ENCODE measurements around the gene HCCS.

Gene HCCS

GRCh38 chrX:11148401-11148800 lies 37.3 kb downstream of the HCCS start:
- no peak overlapping the region for H2BK120ac ChIP-seq (ENCODE audit: insufficient read depth, low read length, poor library complexity)
- no peak overlapping the region for H3K4ac ChIP-seq (ENCODE audit: low read depth, low read length)
- H3K4me1 ChIP-seq (ENCODE audit: control insufficient read depth in 1 of 2, insufficient read depth in 2 of 2, low read length in 2 of 2) = no peaks in the 10 kb centered on the region
- no peaks in the 10 kb centered on the region for H3K27me3 ChIP-seq (ENCODE audit: insufficient read depth, low read length)
- H2BK12ac ChIP-seq (ENCODE audit: low read length) = no peak overlapping the region
- H3K4me2 ChIP-seq (ENCODE audit: low read length) = no peak overlapping the region
- H3K36me3 ChIP-seq (ENCODE audit: control insufficient read depth in 1 of 2, insufficient read depth in 2 of 2, low read length in 2 of 2) = no peaks in the 10 kb centered on the region
- no peak overlapping the region for H4K91ac ChIP-seq (ENCODE audit: low read depth, low read length)
- no peak overlapping the region for H4K12ac ChIP-seq (ENCODE audit: low read depth, low read length)
- no peak overlapping the region for H3K18ac ChIP-seq (ENCODE audit: low read length)
- no peak overlapping the region for H3K9ac ChIP-seq (ENCODE audit: low read length)
- no peak for DNase-seq
- H2BK5ac ChIP-seq (ENCODE audit: low read depth, low read length, poor library complexity) = no peak overlapping the region
- no peak overlapping the region for H3K27ac ChIP-seq (ENCODE audit: low read depth, low read length)
- no peak overlapping the region for H2AFZ ChIP-seq (ENCODE audit: insufficient read depth, low read length, poor library complexity)
- H3K23ac ChIP-seq (ENCODE audit: low read length) = no peak overlapping the region
- no peaks in the 10 kb centered on the region for H3K79me1 ChIP-seq (ENCODE audit: low read length)
- H4K8ac ChIP-seq (ENCODE audit: low read depth, low read length) = no peak overlapping the region
- no CpG with 5 or more reads among the region's 7 CpGs for WGBS (ENCODE audit: extremely low coverage, insufficient coverage, insufficient read length)
- no peaks in the 10 kb centered on the region for H3K9me3 ChIP-seq (ENCODE audit: insufficient read depth, low read depth, low read length)
- no peak overlapping the region for H2AK5ac ChIP-seq (ENCODE audit: low read length)
- H3K79me2 ChIP-seq (ENCODE audit: control insufficient read depth, insufficient read depth, low read length, poor library complexity) = no peaks in the 10 kb centered on the region
- H3K4me3 ChIP-seq (ENCODE audit: low read depth, low read length) = no peak overlapping the region
- H3K14ac ChIP-seq (ENCODE audit: low read length) = no peak overlapping the region

GRCh38 chrX:11151799-11152559 lies 40.8 kb downstream of the HCCS start:
- H3K9ac ChIP-seq (ENCODE audit: low read length) = no peak overlapping the region
- no peak for DNase-seq
- H2BK5ac ChIP-seq (ENCODE audit: low read depth, low read length, poor library complexity) = no peak overlapping the region
- H3K79me1 ChIP-seq (ENCODE audit: low read length) = no peaks in the 10 kb centered on the region
- no peak overlapping the region for H2BK120ac ChIP-seq (ENCODE audit: insufficient read depth, low read length, poor library complexity)
- H4K12ac ChIP-seq (ENCODE audit: low read depth, low read length) = no peak overlapping the region
- no peak overlapping the region for H4K91ac ChIP-seq (ENCODE audit: low read depth, low read length)
- no peak overlapping the region for H3K14ac ChIP-seq (ENCODE audit: low read length)
- no peak overlapping the region for H4K8ac ChIP-seq (ENCODE audit: low read depth, low read length)
- no peak overlapping the region for H3K4me2 ChIP-seq (ENCODE audit: low read length)
- H3K4me3 ChIP-seq (ENCODE audit: low read depth, low read length) = no peak overlapping the region
- no peak overlapping the region for H3K27ac ChIP-seq (ENCODE audit: low read depth, low read length)
- no CpG with 5 or more reads among the region's 4 CpGs for WGBS (ENCODE audit: extremely low coverage, insufficient coverage, insufficient read length)
- H3K36me3 ChIP-seq (ENCODE audit: control insufficient read depth in 1 of 2, insufficient read depth in 2 of 2, low read length in 2 of 2) = no peaks in the 10 kb centered on the region
- no peak overlapping the region for H3K18ac ChIP-seq (ENCODE audit: low read length)
- no peaks in the 10 kb centered on the region for H3K27me3 ChIP-seq (ENCODE audit: insufficient read depth, low read length)
- H2AK5ac ChIP-seq (ENCODE audit: low read length) = no peak overlapping the region
- no peaks in the 10 kb centered on the region for H3K9me3 ChIP-seq (ENCODE audit: insufficient read depth, low read depth, low read length)
- no peak overlapping the region for H2BK12ac ChIP-seq (ENCODE audit: low read length)
- H3K4ac ChIP-seq (ENCODE audit: low read depth, low read length) = no peak overlapping the region
- H3K4me1 ChIP-seq (ENCODE audit: control insufficient read depth in 1 of 2, insufficient read depth in 2 of 2, low read length in 2 of 2) = no peaks in the 10 kb centered on the region
- no peak overlapping the region for H2AFZ ChIP-seq (ENCODE audit: insufficient read depth, low read length, poor library complexity)
- H3K23ac ChIP-seq (ENCODE audit: low read length) = no peak overlapping the region
- no peaks in the 10 kb centered on the region for H3K79me2 ChIP-seq (ENCODE audit: control insufficient read depth, insufficient read depth, low read length, poor library complexity)

DNA sequence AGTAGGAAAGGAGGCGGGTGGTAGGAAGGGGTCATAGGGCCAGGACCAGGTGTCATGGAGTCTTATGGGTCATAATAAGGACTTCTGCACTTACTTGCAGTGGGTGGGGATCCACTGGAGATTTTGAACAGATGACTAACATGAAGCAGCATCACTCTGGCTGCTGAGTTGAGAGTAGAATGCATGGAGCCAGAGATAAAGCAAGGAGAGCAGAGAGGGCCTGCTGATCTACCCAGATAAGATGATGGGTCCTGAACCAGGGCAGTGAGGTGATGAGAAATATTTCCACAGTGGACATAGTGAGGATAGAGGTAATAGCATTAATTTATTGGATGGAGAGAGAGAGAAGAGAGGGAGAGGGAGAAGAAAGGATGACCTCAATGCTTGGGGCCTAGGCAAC lies 48.0 kb downstream of the HCCS start:
- Histone ChIP-seq H3K23ac (ENCODE audit: low read length) (no peak overlapping the region), H4K91ac (ENCODE audit: low read depth, low read length) (no peak overlapping the region), H3K9ac (ENCODE audit: low read length) (no peak overlapping the region), H2BK5ac (ENCODE audit: low read depth, low read length, poor library complexity) (no peak overlapping the region), H3K27ac (ENCODE audit: low read depth, low read length) (no peak overlapping the region), H3K9me3 (ENCODE audit: insufficient read depth, low read depth, low read length) (no peaks in the 10 kb centered on the region), H3K4ac (ENCODE audit: low read depth, low read length) (no peak overlapping the region), H3K4me3 (ENCODE audit: low read depth, low read length) (no peak overlapping the region), H3K27me3 (ENCODE audit: insufficient read depth, low read length) (no peaks in the 10 kb centered on the region), H3K18ac (ENCODE audit: low read length) (no peak overlapping the region), H4K8ac (ENCODE audit: low read depth, low read length) (no peak overlapping the region), H2AK5ac (ENCODE audit: low read length) (no peak overlapping the region), H4K12ac (ENCODE audit: low read depth, low read length) (no peak overlapping the region), H3K4me1 (ENCODE audit: control insufficient read depth in 1 of 2, insufficient read depth in 2 of 2, low read length in 2 of 2) (no peaks in the 10 kb centered on the region), H3K36me3 (ENCODE audit: control insufficient read depth in 1 of 2, insufficient read depth in 2 of 2, low read length in 2 of 2) (no peaks in the 10 kb centered on the region), H3K4me2 (ENCODE audit: low read length) (no peak overlapping the region), H3K79me1 (ENCODE audit: low read length) (no peaks in the 10 kb centered on the region), H3K79me2 (ENCODE audit: control insufficient read depth, insufficient read depth, low read length, poor library complexity) (no peaks in the 10 kb centered on the region), H2BK120ac (ENCODE audit: insufficient read depth, low read length, poor library complexity) (no peak overlapping the region), H2BK12ac (ENCODE audit: low read length) (no peak overlapping the region), H3K14ac (ENCODE audit: low read length) (no peak overlapping the region), H2AFZ (ENCODE audit: insufficient read depth, low read length, poor library complexity) (no peak overlapping the region)
- DNase-seq = no peak
- no CpG with 5 or more reads among the region's 1 CpG for WGBS (ENCODE audit: extremely low coverage, insufficient coverage, insufficient read length)

GRCh38 chrX:11164433-11164832 lies 53.3 kb downstream of the HCCS start:
- no peaks in the 10 kb centered on the region for H3K9me3 ChIP-seq (ENCODE audit: insufficient read depth, low read depth, low read length)
- H3K79me2 ChIP-seq (ENCODE audit: control insufficient read depth, insufficient read depth, low read length, poor library complexity) = no peaks in the 10 kb centered on the region
- H2BK12ac ChIP-seq (ENCODE audit: low read length) = no peak overlapping the region
- DNase-seq = no peak
- no peak overlapping the region for H3K4ac ChIP-seq (ENCODE audit: low read depth, low read length)
- no peak overlapping the region for H3K4me3 ChIP-seq (ENCODE audit: low read depth, low read length)
- H2BK120ac ChIP-seq (ENCODE audit: insufficient read depth, low read length, poor library complexity) = no peak overlapping the region
- no peak overlapping the region for H4K8ac ChIP-seq (ENCODE audit: low read depth, low read length)
- no peak overlapping the region for H3K18ac ChIP-seq (ENCODE audit: low read length)
- WGBS (ENCODE audit: extremely low coverage, insufficient coverage, insufficient read length) = no CpG with 5 or more reads among the region's 6 CpGs
- H3K27ac ChIP-seq (ENCODE audit: low read depth, low read length) = no peak overlapping the region
- H3K23ac ChIP-seq (ENCODE audit: low read length) = no peak overlapping the region
- no peaks in the 10 kb centered on the region for H3K36me3 ChIP-seq (ENCODE audit: control insufficient read depth in 1 of 2, insufficient read depth in 2 of 2, low read length in 2 of 2)
- H3K14ac ChIP-seq (ENCODE audit: low read length) = no peak overlapping the region
- H3K4me2 ChIP-seq (ENCODE audit: low read length) = no peak overlapping the region
- H3K79me1 ChIP-seq (ENCODE audit: low read length) = no peaks in the 10 kb centered on the region
- H2BK5ac ChIP-seq (ENCODE audit: low read depth, low read length, poor library complexity) = no peak overlapping the region
- H4K91ac ChIP-seq (ENCODE audit: low read depth, low read length) = no peak overlapping the region
- H3K9ac ChIP-seq (ENCODE audit: low read length) = no peak overlapping the region
- H2AK5ac ChIP-seq (ENCODE audit: low read length) = no peak overlapping the region
- no peaks in the 10 kb centered on the region for H3K4me1 ChIP-seq (ENCODE audit: control insufficient read depth in 1 of 2, insufficient read depth in 2 of 2, low read length in 2 of 2)
- H4K12ac ChIP-seq (ENCODE audit: low read depth, low read length) = no peak overlapping the region
- no peak overlapping the region for H2AFZ ChIP-seq (ENCODE audit: insufficient read depth, low read length, poor library complexity)
- no peaks in the 10 kb centered on the region for H3K27me3 ChIP-seq (ENCODE audit: insufficient read depth, low read length)

Measured in trophoblast cell (in vitro differentiated cells and primary cell).